Suprapubic skin (tissue), 4 donors: ENCODE data around the gene PDIA6.

ENCODE experiments used
- CTCF ChIP-seq, 2 donors: fragments of 200-600 bp in 1 of 2; fragments of 450-650 bp in 1 of 2; sonication (generic) in 1 of 2; IDR thresholded peaks; one replicate each; pipeline ENCODE4 v1.5.1; 2016 to 2019; ENCODE audit warnings: antibody characterized with exemption in 2 of 2, mild to moderate bottlenecking in 1 of 2, moderate library complexity in 1 of 2
- EP300 ChIP-seq: sonication (generic); formaldehyde crosslinking; IDR thresholded peaks from one replicate; pipeline ENCODE4 v1.6.1; 2017; ENCODE audit warnings: antibody characterized with exemption
- POLR2AphosphoS5 ChIP-seq, 3 donors: sonication (generic); formaldehyde crosslinking; IDR thresholded peaks; one replicate each; pipeline ENCODE4 v1.6.1; 2017; ENCODE audit warnings: antibody characterized with exemption in 3 of 3

- no peak for TF ChIP-seq CTCF (IDR thresholded peaks at IDR 0.05)
- no peak for TF ChIP-seq POLR2AphosphoS5 (IDR thresholded peaks at IDR 0.05)
- TF ChIP-seq EP300, result no peak
These were observed 49.2 kb downstream of the PDIA6 start for GRCh38 chr2:10763461-10763800.
